GM23338 (cell line): ENCODE results near the gene STRA6. TPM values are rescaled to one million over a fixed set of nuclear protein-coding genes. Genes with fewer than 3 reads are reported as not detected.

Experiments used
- ATAC-seq: fragments of 200-7000 bp; cut with Tn5 transposase; 3 replicates; pipeline ENCODE4 v1.9.1; 2020
- DNase-seq: peaks from one replicate; pipeline ENCODE4 v3.0.0-alpha.2; 2015; ENCODE audit warnings: low spot score
- H2AFZ ChIP-seq: fragments of 200-600 bp; sonication (generic); 2 replicates; pipeline ENCODE4 v1.8.0; 2016; ENCODE audit warnings: antibody characterized with exemption, mild to moderate bottlenecking, moderate library complexity
- H3F3A ChIP-seq: fragments of 200-600 bp; sonication (generic); replicated peaks from 2 replicates; pipeline ENCODE4 v1.8.0; 2017; ENCODE audit warnings: antibody characterized with exemption, mixed run types, low read depth
- H3K27ac ChIP-seq: fragments of 200-600 bp; sonication (generic); 2 replicates; pipeline ENCODE4 v1.6.1; 2016; ENCODE audit warnings: low read depth
- H3K27me3 ChIP-seq: fragments of 200-600 bp; sonication (generic); 2 replicates; pipeline ENCODE4 v1.8.0; 2016; ENCODE audit warnings: mild to moderate bottlenecking, mixed run types, moderate library complexity; ENCODE audit not compliant: insufficient read depth
- H3K36me3 ChIP-seq: fragments of 200-600 bp; sonication (generic); 2 replicates; pipeline ENCODE4 v1.8.0; 2016; ENCODE audit warnings: mild to moderate bottlenecking; ENCODE audit not compliant: insufficient read depth
- H3K4me1 ChIP-seq: fragments of 200-600 bp; sonication (generic); 2 replicates; pipeline ENCODE4 v1.8.0; 2016; ENCODE audit warnings: mild to moderate bottlenecking, moderate library complexity; ENCODE audit not compliant: insufficient read depth
- H3K4me2 ChIP-seq: fragments of 200-600 bp; sonication (generic); 2 replicates; pipeline ENCODE4 v1.7.1; 2017; ENCODE audit warnings: mixed run types
- H3K4me3 ChIP-seq: fragments of 200-600 bp; sonication (generic); 2 replicates; pipeline ENCODE4 v1.6.1; 2016; ENCODE audit warnings: mixed run types
- H3K79me2 ChIP-seq: fragments of 200-600 bp; sonication (generic); replicated peaks from 2 replicates; pipeline ENCODE4 v1.8.0; 2017; ENCODE audit warnings: mild to moderate bottlenecking; ENCODE audit not compliant: insufficient read depth
- H3K9me2 ChIP-seq: fragments of 200-600 bp; sonication (generic); 2 replicates; pipeline ENCODE4 v1.8.0; 2017; ENCODE audit not compliant: insufficient read depth
- H4K20me1 ChIP-seq: fragments of 200-600 bp; sonication (generic); replicated peaks from 2 replicates; pipeline ENCODE4 v1.8.0; 2017; ENCODE audit warnings: mild to moderate bottlenecking; ENCODE audit not compliant: insufficient read depth
- H3K27ac Mint-ChIP-seq: 2 replicates; pipeline ENCODE4 v1.8.0; 2020; ENCODE audit warnings: inconsistent platforms, mild to moderate bottlenecking, moderate library complexity, mixed read lengths
- H3K27me3 Mint-ChIP-seq: 3 replicates; pipeline ENCODE4 v1.8.0; 2022; ENCODE audit warnings: low read depth, mild to moderate bottlenecking, moderate library complexity, mixed read lengths, inconsistent platforms; ENCODE audit not compliant: insufficient read depth, poor library complexity
- H3K36me3 Mint-ChIP-seq: 3 replicates; pipeline ENCODE4 v1.8.0; 2021; ENCODE audit warnings: low read depth, mild to moderate bottlenecking, inconsistent platforms, moderate library complexity, mixed read lengths
- H3K4me1 Mint-ChIP-seq: 3 replicates; pipeline ENCODE4 v1.8.0; 2020; ENCODE audit warnings: mild to moderate bottlenecking, inconsistent platforms, mixed read lengths
- H3K4me3 Mint-ChIP-seq: 3 replicates; pipeline ENCODE4 v1.8.0; 2021; ENCODE audit warnings: moderate library complexity, mild to moderate bottlenecking, inconsistent platforms, mixed read lengths
- H3K9me3 Mint-ChIP-seq: 3 replicates; pipeline ENCODE4 v1.8.0; 2020; ENCODE audit warnings: moderate library complexity, mild to moderate bottlenecking, inconsistent platforms, mixed read lengths
- EZH2 ChIP-seq: fragments of 200-600 bp; sonication (generic); IDR thresholded peaks from one replicate; pipeline ENCODE4 v1.8.0; 2017; ENCODE audit warnings: antibody characterized with exemption, mild to moderate bottlenecking, low read depth; ENCODE audit not compliant: unreplicated experiment
- JUNB ChIP-seq: IDR thresholded peaks from one replicate; pipeline ENCODE4 v1.6.1; 2016; ENCODE audit warnings: antibody characterized with exemption; ENCODE audit not compliant: unreplicated experiment
- ZNF462 ChIP-seq: fragments of 250-450 bp; sonication (Bioruptor Pico); IDR thresholded peaks from 2 replicates; pipeline ENCODE4 v1.5.0; 2020; ENCODE audit warnings: mild to moderate bottlenecking, moderate library complexity
- polyA plus RNA-seq: library from polyadenylated mRNA; unstranded; fragments of >200 nt; fragmentation: Nextera tagmentation; extraction: Ambion mirVana; gene quantifications from 2 replicates; pipeline ENCODE4 v1.2.1, GENCODE V29; 2016
- total RNA-seq: library from RNA; depleted of rRNA; stranded (reverse); fragments of >200 nt; shearing (Covaris generic); gene quantifications from 2 replicates; pipeline ENCODE4 v1.2.3, GENCODE V29; 2014
- TF ChIP-seq, protein P1 (sequence below): IDR thresholded peaks from 2 replicates; pipeline ENCODE4 v1.6.1; 2016; ENCODE audit warnings: antibody characterized with exemption
- TF ChIP-seq, protein P2 (sequence below): IDR thresholded peaks from one replicate; pipeline ENCODE4 v1.6.1; 2018; ENCODE audit warnings: antibody characterized with exemption; ENCODE audit not compliant: unreplicated experiment

Gene STRA6
- total and polyA plus RNA-seq, 2 experiments from 2014 or later = 8.2 to 9.9 TPM

DNA sequence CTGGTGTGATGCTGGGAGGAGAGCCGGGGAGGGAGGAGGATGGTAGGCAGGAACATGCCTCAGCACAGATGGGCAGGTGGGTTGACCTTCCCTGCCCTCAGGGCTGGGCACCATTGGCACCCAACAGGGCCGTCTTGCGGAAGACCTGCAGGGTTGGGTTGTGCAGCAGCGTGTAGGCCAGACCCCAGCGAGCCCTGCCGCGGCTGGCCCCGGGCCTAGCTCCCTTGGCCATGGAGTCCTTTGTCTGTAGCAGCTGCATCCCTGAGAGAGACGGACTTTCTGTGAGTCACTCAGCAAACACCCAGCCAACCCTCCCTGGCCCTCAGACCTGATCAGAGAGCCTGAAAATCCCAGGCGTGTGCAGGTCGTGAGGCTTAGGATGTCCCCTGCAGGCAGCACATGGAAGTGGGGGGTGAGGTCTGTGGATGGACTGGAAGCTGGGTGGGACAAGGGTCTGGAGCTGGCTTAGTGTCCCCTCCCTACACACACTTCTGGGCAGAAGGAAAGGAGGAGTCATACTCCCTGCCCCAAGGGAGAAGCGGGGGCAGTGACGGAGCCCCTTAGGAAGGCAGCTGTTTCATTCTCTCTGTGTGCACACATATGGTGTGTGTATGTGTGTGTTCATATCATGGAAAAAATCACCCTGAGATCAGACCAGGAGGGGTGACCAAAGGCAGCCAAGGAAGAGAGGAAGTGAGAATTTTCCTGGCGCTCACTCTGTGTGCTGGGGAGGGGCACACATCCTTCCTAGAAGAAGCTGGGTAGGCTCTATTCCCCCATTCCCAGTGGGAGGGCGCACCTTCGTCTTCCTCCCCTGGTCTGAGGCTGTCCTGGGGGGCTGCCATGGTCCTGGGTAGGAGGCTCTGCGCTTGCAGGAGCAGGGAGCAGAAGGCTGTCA, 22.4 kb downstream of the STRA6 start:
- no peaks in the 10 kb centered on the region for H3K4me1 ChIP-seq
- no peak overlapping the region for H3K4me3 Mint-ChIP-seq

More for the DNA sequence above, 22.4 kb downstream of the STRA6 start:
- ATAC-seq (no peak), DNase-seq (no peak)
- Histone ChIP-seq H2AFZ (no peak overlapping the region), H3K4me3 (no peak overlapping the region), H3K27me3 (no peaks in the 10 kb centered on the region), H3F3A (no peaks in the 10 kb centered on the region), H4K20me1 (no peaks in the 10 kb centered on the region), H3K4me2 (no peak overlapping the region), H3K36me3 (no peaks in the 10 kb centered on the region), H3K9me2 (no peaks in the 10 kb centered on the region), H3K79me2 (no peaks in the 10 kb centered on the region), H3K27ac (no peak overlapping the region)
- TF ChIP-seq, protein P1, sequence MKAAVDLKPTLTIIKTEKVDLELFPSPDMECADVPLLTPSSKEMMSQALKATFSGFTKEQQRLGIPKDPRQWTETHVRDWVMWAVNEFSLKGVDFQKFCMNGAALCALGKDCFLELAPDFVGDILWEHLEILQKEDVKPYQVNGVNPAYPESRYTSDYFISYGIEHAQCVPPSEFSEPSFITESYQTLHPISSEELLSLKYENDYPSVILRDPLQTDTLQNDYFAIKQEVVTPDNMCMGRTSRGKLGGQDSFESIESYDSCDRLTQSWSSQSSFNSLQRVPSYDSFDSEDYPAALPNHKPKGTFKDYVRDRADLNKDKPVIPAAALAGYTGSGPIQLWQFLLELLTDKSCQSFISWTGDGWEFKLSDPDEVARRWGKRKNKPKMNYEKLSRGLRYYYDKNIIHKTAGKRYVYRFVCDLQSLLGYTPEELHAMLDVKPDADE = no peak
- no peak for TF ChIP-seq JUNB
- no peak for TF ChIP-seq EZH2
- TF ChIP-seq, protein P2, sequence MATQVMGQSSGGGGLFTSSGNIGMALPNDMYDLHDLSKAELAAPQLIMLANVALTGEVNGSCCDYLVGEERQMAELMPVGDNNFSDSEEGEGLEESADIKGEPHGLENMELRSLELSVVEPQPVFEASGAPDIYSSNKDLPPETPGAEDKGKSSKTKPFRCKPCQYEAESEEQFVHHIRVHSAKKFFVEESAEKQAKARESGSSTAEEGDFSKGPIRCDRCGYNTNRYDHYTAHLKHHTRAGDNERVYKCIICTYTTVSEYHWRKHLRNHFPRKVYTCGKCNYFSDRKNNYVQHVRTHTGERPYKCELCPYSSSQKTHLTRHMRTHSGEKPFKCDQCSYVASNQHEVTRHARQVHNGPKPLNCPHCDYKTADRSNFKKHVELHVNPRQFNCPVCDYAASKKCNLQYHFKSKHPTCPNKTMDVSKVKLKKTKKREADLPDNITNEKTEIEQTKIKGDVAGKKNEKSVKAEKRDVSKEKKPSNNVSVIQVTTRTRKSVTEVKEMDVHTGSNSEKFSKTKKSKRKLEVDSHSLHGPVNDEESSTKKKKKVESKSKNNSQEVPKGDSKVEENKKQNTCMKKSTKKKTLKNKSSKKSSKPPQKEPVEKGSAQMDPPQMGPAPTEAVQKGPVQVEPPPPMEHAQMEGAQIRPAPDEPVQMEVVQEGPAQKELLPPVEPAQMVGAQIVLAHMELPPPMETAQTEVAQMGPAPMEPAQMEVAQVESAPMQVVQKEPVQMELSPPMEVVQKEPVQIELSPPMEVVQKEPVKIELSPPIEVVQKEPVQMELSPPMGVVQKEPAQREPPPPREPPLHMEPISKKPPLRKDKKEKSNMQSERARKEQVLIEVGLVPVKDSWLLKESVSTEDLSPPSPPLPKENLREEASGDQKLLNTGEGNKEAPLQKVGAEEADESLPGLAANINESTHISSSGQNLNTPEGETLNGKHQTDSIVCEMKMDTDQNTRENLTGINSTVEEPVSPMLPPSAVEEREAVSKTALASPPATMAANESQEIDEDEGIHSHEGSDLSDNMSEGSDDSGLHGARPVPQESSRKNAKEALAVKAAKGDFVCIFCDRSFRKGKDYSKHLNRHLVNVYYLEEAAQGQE = no peak
- TF ChIP-seq ZNF462 (CRISPR knock-in tag) = no peak
- no peaks in the 10 kb centered on the region; the same call in 2 of the 3 replicates for H3K36me3 Mint-ChIP-seq
- peaks cover 19% of the 10 kb centered on the region for H3K4me1 Mint-ChIP-seq
- no peak overlapping the region for H3K27ac Mint-ChIP-seq
- H3K9me3 Mint-ChIP-seq = no peaks in the 10 kb centered on the region
- peaks cover 16% of the 10 kb centered on the region for H3K27me3 Mint-ChIP-seq
